A549 (cell line): Measurements from ENCODE around the gene XPO6. TPM values are rescaled to one million over a fixed set of nuclear protein-coding genes. Genes with fewer than 3 reads are reported as not detected.

Experiments
- ATAC-seq, 2 experiments: fragments of 200-7000 bp in 1 of 2; fragments of >200 bp in 1 of 2; cut with Nextera tagmentation in 1 of 2; cut with Tn5 transposase in 1 of 2; 3 replicates each; pipeline versions ENCODE4 v1.8.0 to v1.9.1; 2018 to 2020; ENCODE audit warnings: mild to moderate bottlenecking in 1 of 2, moderate library complexity in 1 of 2
- CTCF ChIA-PET: fragments of 300-600 bp; sonication (Branson Sonifier 250); formaldehyde crosslinking; extraction: SDS; loops from one replicate; lab custom pipeline; 2021; ENCODE audit warnings: antibody characterized with exemption, inconsistent platforms; lab: Yijun Ruan, JAX
- POLR2A ChIA-PET: fragments of 350-600 bp; formaldehyde crosslinking; extraction: SDS; loops from one replicate; lab custom pipeline; 2021; ENCODE audit warnings: antibody characterized with exemption, inconsistent platforms; lab: Yijun Ruan, JAX
- DNase-seq, 2 experiments: peaks; one replicate each; pipeline versions ENCODE4 v3.0.0 to v3.0.0-alpha.2; 2011 to 2016; ENCODE audit warnings: low read depth in 1 of 2, low spot score in 1 of 2
- FAIRE-seq: peaks from 2 replicates; lab custom pipeline; 2011; peaks lifted over from hg19 to GRCh38; lab: Jason Lieb, UNC
- H3K27ac ChIP-seq, 2 experiments: fragments of >200 bp; sonication (Bioruptor Twin); formaldehyde crosslinking; 3 replicates each; pipeline ENCODE4 v1.5.1; 2016 to 2017
- H3K4me1 ChIP-seq: fragments of >200 bp; sonication (Bioruptor Twin); formaldehyde crosslinking; 3 replicates; pipeline ENCODE4 v1.6.1; 2016
- H3K4me2 ChIP-seq: fragments of >200 bp; sonication (Bioruptor Twin); formaldehyde crosslinking; 3 replicates; pipeline ENCODE4 v1.6.1; 2016
- H3K4me3 ChIP-seq: fragments of >200 bp; sonication (Bioruptor Twin); formaldehyde crosslinking; 3 replicates; pipeline ENCODE4 v1.5.1; 2016
- H3K9me3 ChIP-seq: fragments of >200 bp; sonication (Bioruptor Twin); formaldehyde crosslinking; 3 replicates; pipeline ENCODE4 v1.6.1; 2016
- ATOH8 ChIP-seq: fragments of 250-450 bp; sonication (Bioruptor Pico); IDR thresholded peaks from 2 replicates; pipeline ENCODE4 v1.5.0; 2020; ENCODE audit warnings: low read depth, mild to moderate bottlenecking, moderate library complexity
- BCL3 ChIP-seq: fragments of >200 bp; sonication (Bioruptor Twin); formaldehyde crosslinking; IDR thresholded peaks from 3 replicates; pipeline ENCODE4 v1.6.1; 2016
- CEBPB ChIP-seq, 2 experiments: fragments of >200 bp in 1 of 2; sonication (Bioruptor Twin) in 1 of 2; formaldehyde crosslinking in 1 of 2; IDR thresholded peaks; 2 replicates each; pipeline ENCODE4 v1.6.1; 2012 to 2016
- CHD4 ChIP-seq: fragments of 200-600 bp; sonication (generic); IDR thresholded peaks from 2 replicates; pipeline ENCODE4 v1.6.1; 2016; ENCODE audit warnings: antibody characterized with exemption, mild to moderate bottlenecking, borderline replicate concordance
- E2F6 ChIP-seq: IDR thresholded peaks from 2 replicates; pipeline ENCODE4 v1.6.1; 2012; ENCODE audit warnings: low read depth, borderline replicate concordance
- EP300 ChIP-seq, 2 experiments: fragments of >200 bp; sonication (Bioruptor Twin); formaldehyde crosslinking; IDR thresholded peaks; 2 replicates in 1 of 2; 3 replicates in 1 of 2; pipeline ENCODE4 v1.6.1; 2016 to 2017
- FOSL2 ChIP-seq, 2 experiments: fragments of 450-650 bp in 1 of 2; fragments of >200 bp in 1 of 2; sonication (Bioruptor Twin) in 1 of 2; formaldehyde crosslinking; IDR thresholded peaks; 2 replicates each; pipeline versions ENCODE4 v1.5.0 to v1.6.1; 2016 to 2020; ENCODE audit warnings: mild to moderate bottlenecking in 1 of 2, moderate library complexity in 1 of 2
- FOXS1 ChIP-seq: fragments of 250-450 bp; sonication (Bioruptor Pico); IDR thresholded peaks from 2 replicates; pipeline ENCODE4 v1.5.0; 2020; ENCODE audit warnings: mild to moderate bottlenecking, moderate library complexity
- GATA3 ChIP-seq: IDR thresholded peaks from 2 replicates; pipeline ENCODE4 v1.6.1; 2012; ENCODE audit warnings: borderline replicate concordance
- JUN ChIP-seq, 2 experiments: fragments of >200 bp; sonication (Bioruptor Twin); formaldehyde crosslinking; IDR thresholded peaks; 2 replicates in 1 of 2; 3 replicates in 1 of 2; pipeline ENCODE4 v1.6.1; 2016 to 2017
- JUNB ChIP-seq: fragments of >200 bp; sonication (Bioruptor Twin); formaldehyde crosslinking; IDR thresholded peaks from 2 replicates; pipeline ENCODE4 v1.6.1; 2016
- MAFK ChIP-seq: fragments of 450-650 bp; IDR thresholded peaks from 2 replicates; pipeline ENCODE4 v1.6.1; 2014; ENCODE audit not compliant: partially characterized antibody
- POLR2AphosphoS2 ChIP-seq: conservative IDR thresholded peaks from 2 replicates; pipeline ENCODE4 v1.6.1; 2012; ENCODE audit warnings: low read length, improper control_type of control experiment, inconsistent platforms
- RAD21 ChIP-seq, 2 experiments: fragments of >200 bp in 1 of 2; sonication (Bioruptor Twin) in 1 of 2; formaldehyde crosslinking in 1 of 2; IDR thresholded peaks in 1 of 2; conservative IDR thresholded peaks in 1 of 2; 2 replicates in 1 of 2; 3 replicates in 1 of 2; pipeline ENCODE4 v1.6.1; 2012 to 2018; ENCODE audit warnings: inconsistent platforms in 1 of 2
- RARB ChIP-seq: fragments of 250-450 bp; sonication (Bioruptor Pico); IDR thresholded peaks from 2 replicates; pipeline ENCODE4 v1.8.0; 2021; ENCODE audit warnings: mild to moderate bottlenecking, moderate library complexity
- REST ChIP-seq: fragments of 200-600 bp; sonication (generic); IDR thresholded peaks from 2 replicates; pipeline ENCODE4 v1.6.1; 2016; ENCODE audit warnings: antibody characterized with exemption, mild to moderate bottlenecking, moderate library complexity
- RFX5 ChIP-seq: fragments of 450-650 bp; IDR thresholded peaks from 2 replicates; pipeline ENCODE4 v1.7.1; 2014; ENCODE audit warnings: antibody characterized with exemption, mild to moderate bottlenecking, moderate library complexity
- RNF2 ChIP-seq: fragments of 200-600 bp; sonication (generic); IDR thresholded peaks from 2 replicates; pipeline ENCODE4 v1.6.1; 2016; ENCODE audit warnings: low read depth, mild to moderate bottlenecking, antibody characterized with exemption, moderate library complexity, borderline replicate concordance
- SMC3 ChIP-seq: fragments of >200 bp; sonication (Bioruptor Twin); formaldehyde crosslinking; IDR thresholded peaks from 3 replicates; pipeline ENCODE4 v1.6.1; 2018; ENCODE audit warnings: inconsistent platforms
- SREBF2 ChIP-seq: fragments of 450-650 bp; IDR thresholded peaks from 2 replicates; pipeline ENCODE4 v1.6.1; 2014; ENCODE audit warnings: mild to moderate bottlenecking, moderate library complexity
- ZFP36 ChIP-seq: fragments of 450-650 bp; IDR thresholded peaks from 2 replicates; pipeline ENCODE4 v1.6.1; 2014; ENCODE audit warnings: borderline replicate concordance; ENCODE audit not compliant: partially characterized antibody
- ZSCAN20 ChIP-seq: fragments of 250-450 bp; sonication (Bioruptor Pico); IDR thresholded peaks from 2 replicates; pipeline ENCODE4 v1.8.0; 2022; ENCODE audit warnings: mild to moderate bottlenecking, moderate library complexity
- WGBS: methylation state at CpG from one replicate; pipeline ENCODE4 v1.1.6; 2017; ENCODE audit errors: missing lambda C conversion rate; 5-methylcytosine and 5-hydroxymethylcytosine counted together
- polyA plus RNA-seq, 4 experiments: library from polyadenylated mRNA; depleted of rRNA in 3 of 4; stranded (reverse); fragments of >200 nt; fragmentation: RNase III in 1 of 4; extraction: RNeasy Plus Mini Kit Qiagen cat#74134 plus additional on column Dnase treatment in 1 of 4; gene quantifications; 2 replicates in 3 of 4; 3 replicates in 1 of 4; pipeline ENCODE4 v1.2.3, GENCODE V29; 2011 to 2017

XPO6 gene
- polyA plus RNA-seq, 2 of the 4 experiments (the other 2 are of a cell fraction) = 63.0 to 108 TPM

GRCh38 chr16:28106467-28107215 is 105.1 kb downstream of the XPO6 start:
- CTCF ChIA-PET = interaction anchor here (1.1 to 1.4 kb wide), 3 partner anchors 15 to 467 kb away, joined by 4 to 5 read pairs (median 4); no protein-coding TSS in a partner anchor
- POLR2A ChIA-PET = interaction anchor here (0.6 kb wide), 1 partner anchor 554 kb away, joined by 5 read pairs; no protein-coding TSS in a partner anchor
- Histone ChIP-seq H3K4me1 (no peaks in the 10 kb centered on the region), H3K4me3 (no peak overlapping the region), H3K9me3 (no peaks in the 10 kb centered on the region)
- ATAC-seq = no peak
- 70% methylated on average over 5 of the region's 5 CpGs for WGBS
- FAIRE-seq = no peak
- TF ChIP-seq MAFK = peak; percentile 26
- TF ChIP-seq EP300 (IDR thresholded peaks at IDR 0.05) = no peak
- TF ChIP-seq, all 56 proteins: peak for 1
- Histone ChIP-seq H3K4me2 (no peak overlapping the region), H3K27ac (no peak overlapping the region)
- DNase-seq = no peak

- H3K27ac ChIP-seq = no peak overlapping the region
- no peak for ATAC-seq
- no peak overlapping the region for H3K4me2 ChIP-seq
- H3K9me3 ChIP-seq = no peaks in the 10 kb centered on the region
- POLR2A ChIA-PET = no interaction called here
- 91% methylated on average over 4 of the region's 7 CpGs for WGBS
- H3K4me1 ChIP-seq = no peaks in the 10 kb centered on the region
- FAIRE-seq = no peak
- DNase-seq = no peak
- TF ChIP-seq SMC3 = no peak
- no peak for TF ChIP-seq CHD4
- no peak for TF ChIP-seq ATOH8 (CRISPR knock-in tag)
- TF ChIP-seq RARB (CRISPR knock-in tag) = no peak
- no peak for TF ChIP-seq ZSCAN20
- TF ChIP-seq POLR2AphosphoS2 = no peak
- no peak for TF ChIP-seq GATA3
- TF ChIP-seq SREBF2 = no peak
- TF ChIP-seq JUN (IDR thresholded peaks at IDR 0.05) = no peak
- TF ChIP-seq E2F6 = no peak
- no peak for TF ChIP-seq JUNB
- TF ChIP-seq REST = no peak
- no peak for TF ChIP-seq FOSL2 (IDR thresholded peaks at IDR 0.05)
- no peak for TF ChIP-seq FOSL2 (CRISPR knock-in tag; IDR thresholded peaks at IDR 0.05)
- no peak for TF ChIP-seq CEBPB (IDR thresholded peaks at IDR 0.05)
- no peak for TF ChIP-seq BCL3
- no peak for TF ChIP-seq RNF2
- TF ChIP-seq RFX5 = no peak
- no peak for TF ChIP-seq ZFP36
- TF ChIP-seq RAD21 (conservative IDR thresholded peaks at IDR 0.05 in 1 of 2, IDR thresholded peaks at IDR 0.05 in 1 of 2) = no peak
- no peak for TF ChIP-seq FOXS1 (CRISPR knock-in tag)
- no peak overlapping the region for H3K4me3 ChIP-seq
- CTCF ChIA-PET = no interaction called here
These were observed 105.8 kb downstream of the XPO6 start for GRCh38 chr16:28105954-28106353.
